Inflammatory macrophage treated with lipopolysaccharide for 1 hour (primary cell): Measurements from ENCODE around the gene LSM4.
"Not testable (repeated sequence)": the region's sequence is repeated elsewhere in the genome, so short reads cannot be mapped to it uniquely, and the experiment has no call there.

ENCODE experiments used
- DNase-seq, 2 donors: peaks; one replicate each; pipeline ENCODE4 v3.0.0-alpha.2; 2020 to 2022

Gene LSM4

DNA sequence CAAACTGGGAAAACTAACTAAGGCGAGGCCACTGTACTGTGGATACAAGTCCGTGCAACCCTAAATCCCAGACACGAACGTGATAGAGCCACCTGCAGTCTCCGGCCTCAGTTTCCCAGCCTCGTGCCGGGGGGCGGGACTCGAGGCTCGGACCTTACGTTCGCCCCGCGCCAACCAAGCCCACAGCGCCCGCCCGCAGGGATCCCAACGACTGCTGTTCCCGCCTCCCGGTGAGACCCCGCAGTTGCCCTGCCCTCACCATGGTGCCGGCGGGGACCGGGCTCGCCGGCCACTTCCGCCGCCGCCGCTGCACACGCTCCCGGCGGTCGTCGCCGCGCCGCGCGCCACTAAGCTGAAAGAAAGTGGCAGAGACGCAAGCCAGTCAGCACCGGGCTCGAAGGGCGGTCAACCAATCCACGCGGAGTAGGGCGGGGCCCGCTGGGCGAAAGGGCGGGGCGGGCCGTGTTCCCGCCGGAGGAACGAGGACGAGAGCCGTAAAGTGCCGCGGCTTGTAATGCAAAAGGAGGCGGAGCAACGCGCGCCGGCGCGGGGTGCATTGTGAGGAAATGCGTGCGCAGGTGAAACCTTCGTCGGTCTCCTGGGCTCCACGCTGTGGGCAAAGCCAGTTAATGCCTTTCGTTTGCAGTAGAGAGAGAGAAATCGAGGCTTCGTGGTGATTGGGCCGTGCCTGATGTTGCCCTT, at the start of gene LSM4:
Gene LSM4, minus strand, starts transcription at position 318 of the 702 bp plus-strand sequence. Its CDS starts 56 bp downstream, at position 262.
- DNase-seq, result peak; percentile 95 to 99

GRCh38 chr19:18368504-18369222, 45.8 kb upstream of the LSM4 start:
- DNase-seq, result no peak

DNA sequence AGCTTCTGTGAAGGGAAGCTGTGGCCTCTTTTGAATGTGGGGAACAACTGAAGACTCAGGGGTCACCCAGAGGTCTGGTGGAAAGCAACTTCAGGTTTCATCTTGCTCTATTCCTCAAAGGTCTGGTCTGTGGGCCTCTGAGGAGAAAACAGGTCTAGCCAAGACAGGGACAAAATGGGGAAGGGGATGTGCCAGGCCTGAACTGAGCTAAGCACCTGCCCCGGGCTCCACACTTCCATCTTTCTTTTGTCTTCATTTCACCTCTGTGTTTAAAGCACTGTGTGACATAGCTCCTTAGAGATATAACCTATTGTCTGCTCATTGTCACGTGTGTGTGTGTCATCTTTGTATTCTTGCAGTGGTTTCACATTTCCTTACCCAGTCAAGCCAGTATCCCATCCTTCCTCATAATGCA, 43.2 kb upstream of the LSM4 start:
- DNase-seq, result peak; percentile 64 to 70

GRCh38 chr19:18364826-18365528, 42.1 kb upstream of the LSM4 start:
- peak; percentile 75 to 85 for DNase-seq

DNA sequence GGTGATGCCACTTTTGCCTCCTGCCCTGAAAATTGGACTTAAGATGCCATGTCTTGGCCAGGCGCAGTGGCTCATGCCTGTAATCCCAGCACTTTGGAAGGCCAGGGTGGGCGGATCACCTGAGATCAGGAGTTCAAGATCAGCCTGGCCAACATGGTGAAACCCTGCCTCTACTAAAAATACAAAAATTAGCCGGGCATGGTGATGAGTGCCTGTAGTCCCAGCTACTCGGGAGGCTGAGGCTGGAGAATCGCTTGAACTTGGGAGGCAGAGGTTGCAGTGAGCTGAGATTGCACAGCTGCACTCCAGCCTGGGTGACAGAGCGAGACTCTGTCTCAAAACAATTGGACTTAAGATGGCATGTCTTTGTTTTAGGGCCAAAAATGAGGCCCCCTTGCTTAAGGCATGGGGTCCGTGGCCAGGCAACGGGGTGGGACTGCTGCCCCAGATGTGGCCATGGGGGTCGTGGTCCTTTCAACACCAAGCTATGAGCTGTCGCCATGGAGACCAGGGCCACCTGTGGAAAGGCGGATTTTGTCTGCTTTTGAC, 41.5 kb upstream of the LSM4 start:
- not testable (repeated sequence) for DNase-seq

GRCh38 chr19:18363787-18364186, 40.9 kb upstream of the LSM4 start:
- DNase-seq, result no peak

GRCh38 chr19:18362934-18363542, 40.2 kb upstream of the LSM4 start:
- no peak for DNase-seq

DNA sequence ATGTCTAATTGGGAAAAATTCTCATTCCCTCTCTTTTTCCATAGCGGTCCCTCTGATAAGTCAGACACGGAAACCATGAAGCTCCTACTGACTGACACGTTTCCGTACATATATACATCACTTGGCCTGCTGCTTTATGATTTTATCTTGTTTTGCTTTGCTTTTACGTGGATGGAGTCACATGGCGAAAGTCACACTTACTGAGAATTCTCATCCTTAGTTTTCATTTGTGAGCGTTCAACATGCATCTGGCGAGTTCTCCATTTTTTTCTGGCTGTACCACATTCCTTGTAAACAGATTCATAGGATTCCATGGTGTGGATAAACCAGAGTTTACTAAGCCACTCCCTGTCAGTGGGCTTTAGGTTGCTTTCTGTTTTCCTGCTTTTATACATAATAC, 38.8 kb upstream of the LSM4 start:
- no peak for DNase-seq

GRCh38 chr19:18357041-18357440, 34.2 kb upstream of the LSM4 start:
- DNase-seq, result no peak

DNA sequence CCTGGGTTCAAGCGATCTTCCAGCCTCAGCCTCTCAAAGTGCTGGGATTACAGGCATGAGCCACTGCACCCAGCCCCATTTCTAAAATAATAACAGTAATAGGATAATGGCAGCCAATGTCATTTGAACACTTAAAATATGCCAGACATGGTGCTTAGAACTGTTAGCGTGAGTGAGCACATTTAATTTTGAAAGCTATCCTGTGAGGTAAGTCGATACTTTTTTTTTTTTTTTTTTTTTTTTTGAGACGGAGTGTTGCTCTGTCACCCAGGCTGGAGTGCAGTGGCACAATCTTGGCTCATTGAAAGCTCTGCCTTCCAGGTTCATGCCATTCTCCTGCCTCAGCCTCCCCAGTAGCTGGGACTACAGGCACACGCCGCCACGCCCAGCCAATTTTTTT, 31.9 kb upstream of the LSM4 start:
- DNase-seq, result not testable (repeated sequence)

DNA sequence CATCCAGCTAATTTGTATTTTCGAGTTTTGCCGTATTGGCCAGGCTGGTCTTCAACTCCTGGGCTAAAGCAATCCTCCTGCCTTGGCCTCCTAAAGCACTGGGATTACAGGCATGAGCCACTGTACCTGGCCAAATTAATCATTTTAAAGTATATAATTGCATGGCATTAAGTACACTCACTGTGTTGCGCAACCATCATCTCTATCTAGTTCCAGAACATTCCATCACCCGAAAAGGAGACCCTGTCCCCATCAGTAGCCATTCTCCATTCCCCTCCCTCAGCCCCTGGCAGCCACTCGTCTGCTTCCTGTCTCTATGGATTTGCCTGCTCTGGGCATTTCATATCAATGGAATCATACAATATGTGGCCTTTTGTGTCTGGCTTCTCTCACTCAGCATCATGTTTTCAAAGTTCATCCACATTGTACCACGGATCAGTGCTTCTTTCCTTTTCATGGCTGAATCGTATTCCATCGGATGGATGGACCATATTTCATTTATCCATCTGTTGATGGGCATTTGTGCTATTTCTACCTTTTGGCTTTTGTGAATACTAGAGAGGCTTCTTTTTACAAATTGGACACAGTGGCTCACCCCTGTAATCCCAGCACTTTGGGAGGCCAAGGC, 30.6 kb upstream of the LSM4 start:
- no peak for DNase-seq

DNA sequence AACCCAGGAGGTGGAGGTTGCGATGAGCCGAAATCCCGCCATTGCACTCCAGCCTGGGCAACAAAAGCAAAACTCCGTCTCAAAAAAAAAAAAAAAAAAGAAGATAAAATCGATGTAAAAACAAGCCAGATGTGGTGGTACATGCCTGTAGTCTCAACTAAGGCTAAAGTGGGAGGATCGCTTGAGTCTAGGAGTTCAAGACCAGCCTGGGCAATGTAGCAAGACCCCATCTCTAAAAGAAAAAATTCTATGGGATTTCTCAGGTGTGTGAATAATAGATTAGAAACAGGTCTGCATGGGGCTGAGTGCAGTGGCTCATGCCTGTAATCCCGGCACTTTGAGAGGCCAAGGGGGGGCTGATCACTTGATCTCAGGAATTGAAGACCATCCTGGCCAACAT, 28.7 kb upstream of the LSM4 start:
- DNase-seq, result no peak

GRCh38 chr19:18350490-18350889, 27.6 kb upstream of the LSM4 start:
- no peak for DNase-seq

DNA sequence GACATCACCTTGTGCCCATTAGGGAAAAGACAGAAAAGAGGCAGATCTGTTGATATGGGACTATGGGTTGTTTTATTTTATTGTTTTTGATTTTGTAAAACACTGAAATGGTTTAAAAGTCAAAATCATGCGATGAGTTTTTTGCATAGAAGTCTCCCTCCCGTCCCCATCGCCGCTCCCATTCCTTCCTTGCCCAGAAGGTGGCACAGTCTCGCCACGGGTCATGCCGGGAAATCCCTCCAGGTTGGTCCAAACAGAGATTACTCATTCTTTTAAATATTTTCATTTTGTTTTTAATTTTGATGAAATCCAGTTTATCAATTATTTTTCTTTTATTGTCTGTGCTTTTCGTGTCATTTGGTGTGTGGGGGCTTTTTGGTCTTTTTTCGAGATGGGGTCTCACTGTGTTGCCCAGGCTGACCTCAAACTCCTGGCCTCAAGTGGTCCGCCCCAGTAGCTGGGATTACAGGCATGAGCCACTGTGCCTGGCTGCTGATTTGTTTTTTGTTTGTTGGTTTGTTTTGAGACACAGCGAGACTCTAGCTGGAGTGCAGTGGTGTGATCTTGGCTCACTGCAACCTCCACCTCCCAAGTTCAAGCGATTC, 26.8 kb upstream of the LSM4 start:
- DNase-seq, result peak; percentile 22 to 86

DNA sequence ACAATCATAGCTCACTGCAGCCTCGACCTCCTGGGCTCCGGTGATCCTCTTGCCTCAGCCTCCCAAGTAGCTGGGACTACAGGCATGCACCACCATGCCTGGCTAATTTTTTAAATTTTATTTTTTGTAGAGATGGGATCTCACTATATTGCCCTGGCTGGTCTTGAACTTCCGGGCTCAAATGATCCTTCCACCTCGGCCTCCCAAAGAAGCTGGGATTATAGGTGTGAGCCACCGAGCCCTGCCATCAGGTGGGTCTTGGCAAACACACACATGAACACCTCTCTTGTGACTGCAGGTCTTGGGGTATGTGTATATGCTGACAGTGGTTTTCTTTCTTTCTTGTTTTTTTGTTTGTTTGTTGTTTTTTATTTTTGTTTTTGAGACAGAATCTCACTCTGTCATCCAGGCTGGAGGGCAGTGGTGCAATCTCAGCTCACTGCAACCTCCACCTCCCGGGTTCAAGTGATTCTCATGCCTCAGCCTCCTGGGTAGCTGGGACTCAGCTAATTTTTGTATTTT, 26.0 kb upstream of the LSM4 start:
- DNase-seq, result not testable (repeated sequence)

DNA sequence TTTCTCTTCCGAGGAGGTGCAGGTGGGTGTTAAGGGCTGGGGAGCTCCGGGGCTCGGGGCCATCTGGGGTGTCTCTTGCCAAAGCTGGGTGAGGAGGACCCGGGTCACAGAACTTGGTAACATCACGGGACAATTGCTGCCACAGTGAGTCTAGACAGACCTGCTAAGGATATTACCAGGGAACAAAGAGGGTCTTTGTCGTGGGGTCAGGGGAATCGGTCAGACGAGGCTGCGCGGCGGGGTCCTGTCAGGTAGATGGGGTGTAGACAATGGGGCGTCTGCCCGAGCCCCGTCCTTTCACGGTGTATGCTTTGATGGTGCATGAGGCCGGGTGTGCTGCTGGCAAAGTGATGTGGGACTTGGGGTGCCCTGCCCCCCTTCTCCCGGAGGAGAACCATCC, 25.3 kb upstream of the LSM4 start:
- DNase-seq, result no peak

DNA sequence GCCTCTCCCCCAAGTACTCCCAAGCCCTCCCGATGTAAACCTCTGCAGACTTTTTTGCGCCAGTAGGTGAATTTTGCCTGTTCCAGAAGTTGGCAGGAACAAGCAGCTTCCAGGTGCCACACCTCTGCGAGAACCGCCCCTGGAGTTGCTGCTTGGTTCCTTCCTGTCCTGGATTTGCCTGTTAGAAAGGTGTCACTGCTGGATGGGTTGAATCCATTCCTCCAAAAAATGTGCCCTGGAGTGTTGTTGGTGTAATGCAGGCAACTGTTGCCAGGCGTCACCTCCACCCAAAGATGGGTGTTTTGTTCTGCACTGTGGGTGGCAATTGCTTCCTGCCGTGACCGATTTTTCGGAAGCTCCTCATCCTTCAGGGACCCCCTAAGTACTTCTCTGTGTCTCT, 23.2 kb upstream of the LSM4 start:
- no peak for DNase-seq

GRCh38 chr19:18345296-18345695, 22.4 kb upstream of the LSM4 start:
- no peak for DNase-seq

DNA sequence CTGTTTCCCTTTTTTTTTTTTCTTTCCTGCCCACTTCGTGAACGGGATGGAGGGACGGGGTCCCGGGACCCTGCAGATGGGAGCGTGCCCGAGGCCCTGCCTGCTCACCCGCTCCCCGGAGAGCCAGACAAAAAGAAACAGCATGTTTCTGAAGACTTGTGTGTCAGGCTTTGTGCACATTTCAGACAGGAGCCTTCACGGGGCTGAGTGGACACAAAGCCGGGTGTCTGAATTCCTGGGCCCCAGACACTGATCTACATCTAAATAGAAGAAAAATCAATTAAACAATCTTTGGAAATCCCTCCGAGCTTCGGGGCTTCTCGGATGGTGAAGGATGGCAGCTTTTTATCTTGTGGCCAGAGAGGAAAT, 21.7 kb upstream of the LSM4 start:
- DNase-seq, result no peak

- no peak for DNase-seq
Measured at GRCh38 chr19:18342090-18342632, 19.3 kb upstream of the LSM4 start.

DNA sequence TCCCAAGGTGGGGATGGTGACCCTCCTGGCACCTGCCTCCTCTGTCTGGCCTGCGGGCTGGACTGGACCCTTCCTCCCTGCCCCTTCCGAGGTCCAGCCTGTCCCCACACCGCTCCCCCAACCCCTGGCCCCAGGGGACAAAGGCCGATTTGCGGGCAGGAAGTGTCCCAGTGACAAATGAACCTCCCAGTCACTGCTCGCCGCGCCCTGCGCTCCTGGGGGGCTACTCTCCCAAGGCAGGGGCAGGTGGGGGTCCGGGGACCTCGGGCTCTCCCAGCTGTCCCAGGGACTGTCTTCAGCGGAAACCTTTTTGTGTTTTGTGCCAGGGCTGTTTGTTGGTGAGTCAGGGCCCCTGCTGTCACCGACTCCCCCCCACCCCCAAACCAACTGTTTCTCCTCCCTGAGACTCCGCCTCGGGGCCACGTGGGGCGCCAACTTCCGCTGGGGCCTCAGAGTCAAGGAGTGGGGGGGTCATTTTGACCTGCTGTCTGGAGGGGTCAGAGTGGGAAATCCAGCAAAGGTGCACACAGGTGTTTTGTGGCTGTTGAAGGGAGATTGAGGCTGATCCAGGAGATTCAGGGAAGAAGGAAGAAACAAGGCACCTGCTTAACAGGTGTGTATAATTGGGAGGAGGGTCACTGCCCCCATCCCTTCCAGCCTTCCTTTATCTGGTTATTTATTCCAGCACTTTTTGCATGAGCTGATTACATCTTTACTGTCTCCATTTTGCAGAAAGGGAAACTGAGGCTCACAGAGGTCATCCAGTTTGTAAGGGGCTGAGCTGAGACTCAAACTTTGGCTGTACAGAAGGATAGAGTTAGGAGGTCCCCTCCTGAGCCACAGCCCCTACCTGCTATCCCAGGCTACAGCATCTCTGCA, 18.4 kb upstream of the LSM4 start:
- DNase-seq, result peak; percentile 60 to 64
